T-helper 17 cell (primary cell): Measurements from ENCODE around the gene ASB2. TPM values are rescaled to one million over a fixed set of nuclear protein-coding genes. Genes with fewer than 3 reads are reported as not detected.

Experiments used
- ATAC-seq: fragments of 150-1000 bp; cut with Tn5 transposase; 2 replicates; pipeline ENCODE4 v1.10.0; 2021; ENCODE audit warnings: mild to moderate bottlenecking, moderate library complexity
- DNase-seq, 3 donors: peaks; one replicate each; pipeline versions ENCODE4 v3.0.0 to v3.0.0-alpha.2; 2020 to 2021
- H3K9me3 ChIP-seq: one replicate; pipeline ENCODE4 v1.7.0; 2013; ENCODE audit warnings: low read length, mild to moderate bottlenecking; ENCODE audit not compliant: control insufficient read depth, poor library complexity, severe bottlenecking
- H3K27ac Mint-ChIP-seq: one replicate; pipeline ENCODE4 v1.8.0; 2022; ENCODE audit warnings: mild to moderate bottlenecking, moderate library complexity, mixed read lengths
- H3K27me3 Mint-ChIP-seq: one replicate; pipeline ENCODE4 v1.8.0; 2022; ENCODE audit warnings: mixed read lengths
- H3K36me3 Mint-ChIP-seq: one replicate; pipeline ENCODE4 v1.8.0; 2022; ENCODE audit warnings: low read depth, mixed read lengths
- H3K4me1 Mint-ChIP-seq: one replicate; pipeline ENCODE4 v1.8.0; 2022; ENCODE audit warnings: mild to moderate bottlenecking, mixed read lengths
- H3K4me3 Mint-ChIP-seq: one replicate; pipeline ENCODE4 v1.8.0; 2022; ENCODE audit warnings: mild to moderate bottlenecking, moderate library complexity, mixed read lengths
- total RNA-seq, 4 donors: library from RNA in 2 of 4; stranded (reverse) in 2 of 4; gene quantifications; one replicate each; pipeline ENCODE4 v1.2.3 and lab custom pipeline; 2022 to 2026

Gene ASB2
- total RNA-seq, 2 donors from 2014 or later = 2.3 to 6.5 TPM

DNA sequence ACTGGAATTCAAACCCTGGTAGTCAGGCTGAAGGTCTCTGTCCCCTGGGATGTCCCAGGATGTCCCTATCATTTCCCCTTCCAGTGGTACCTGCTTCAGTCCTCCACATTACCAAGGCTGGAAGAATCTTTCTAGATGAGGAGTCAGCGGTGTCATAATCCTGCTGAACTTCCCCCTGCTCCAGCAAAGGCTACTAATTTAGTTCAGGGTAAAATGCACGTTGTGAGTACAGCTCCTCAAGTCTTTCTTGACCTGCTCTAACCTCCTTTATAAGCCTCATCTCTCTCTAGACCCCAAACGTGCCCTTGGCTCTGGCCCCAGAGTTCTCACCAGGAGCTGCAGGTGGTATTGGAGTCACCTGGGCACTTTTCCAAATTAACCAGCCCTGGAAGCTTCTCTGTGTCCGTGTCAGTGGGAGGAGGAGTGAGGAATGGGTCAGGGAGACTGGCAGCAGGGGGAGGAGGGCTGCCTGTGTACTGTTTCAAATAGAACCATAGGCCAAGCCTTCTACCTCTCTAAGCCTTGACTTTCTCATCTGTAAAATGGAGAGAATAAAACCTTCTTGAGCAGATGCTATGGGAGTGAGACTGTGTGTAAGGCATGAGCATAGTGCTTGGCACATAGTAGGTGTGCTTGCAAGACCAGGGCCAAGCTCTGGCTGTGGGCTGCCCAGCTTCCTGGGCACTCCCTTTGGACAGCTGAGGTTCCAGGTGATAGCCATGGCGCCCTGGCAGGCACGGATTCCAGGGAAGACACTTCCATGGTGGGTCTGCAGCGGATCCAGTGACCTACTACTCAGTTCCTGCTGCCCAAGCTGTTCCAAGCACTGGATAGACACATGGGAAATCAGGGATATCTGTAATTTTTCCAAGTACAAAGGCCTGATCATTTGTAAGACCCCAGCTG lies 24.5 kb downstream of the ASB2 start:
- H3K4me3 Mint-ChIP-seq = no peak overlapping the region
- peaks cover 32% of the 10 kb centered on the region for H3K4me1 Mint-ChIP-seq
- H3K27me3 Mint-ChIP-seq = no peaks in the 10 kb centered on the region
- H3K9me3 ChIP-seq = no peaks in the 10 kb centered on the region
- peak overlapping the region; percentile 62 for H3K27ac Mint-ChIP-seq
- no peak for ATAC-seq
- no peaks in the 10 kb centered on the region for H3K36me3 Mint-ChIP-seq
- DNase-seq = no peak

DNA sequence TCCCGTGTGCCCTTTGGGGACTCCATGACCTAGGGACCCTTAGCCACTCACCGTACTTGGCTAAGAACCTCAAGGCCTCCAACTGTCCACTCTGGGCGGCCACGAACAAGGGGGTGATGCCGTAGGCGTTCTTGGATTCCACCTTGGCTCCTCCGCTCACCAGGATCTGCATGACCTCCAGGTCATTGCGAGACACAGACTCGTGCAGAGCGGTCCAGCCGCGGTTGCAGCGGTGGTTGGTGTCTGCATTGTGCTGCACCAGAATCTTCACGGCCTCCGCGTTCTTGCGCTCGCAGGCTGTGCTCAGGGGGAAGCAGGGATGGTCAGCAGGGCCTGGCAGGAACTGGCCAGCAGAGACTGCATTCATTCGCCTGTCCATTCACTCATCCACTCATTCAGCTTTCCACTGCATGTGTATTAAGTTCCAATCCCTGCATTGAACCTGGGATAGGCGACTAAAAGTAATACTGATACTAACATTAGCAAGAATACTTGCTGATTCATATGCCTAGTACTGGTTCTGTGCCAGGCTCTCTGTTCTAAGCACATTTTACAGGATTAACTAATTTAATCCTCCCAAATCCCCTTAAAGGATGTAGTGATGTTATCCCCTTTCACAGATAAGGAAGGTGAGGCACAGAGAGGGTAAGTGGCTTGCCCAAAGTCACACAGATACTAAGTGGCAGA lies 25.3 kb downstream of the ASB2 start:
- H3K27ac Mint-ChIP-seq = peak overlapping the region; percentile 9

DNA sequence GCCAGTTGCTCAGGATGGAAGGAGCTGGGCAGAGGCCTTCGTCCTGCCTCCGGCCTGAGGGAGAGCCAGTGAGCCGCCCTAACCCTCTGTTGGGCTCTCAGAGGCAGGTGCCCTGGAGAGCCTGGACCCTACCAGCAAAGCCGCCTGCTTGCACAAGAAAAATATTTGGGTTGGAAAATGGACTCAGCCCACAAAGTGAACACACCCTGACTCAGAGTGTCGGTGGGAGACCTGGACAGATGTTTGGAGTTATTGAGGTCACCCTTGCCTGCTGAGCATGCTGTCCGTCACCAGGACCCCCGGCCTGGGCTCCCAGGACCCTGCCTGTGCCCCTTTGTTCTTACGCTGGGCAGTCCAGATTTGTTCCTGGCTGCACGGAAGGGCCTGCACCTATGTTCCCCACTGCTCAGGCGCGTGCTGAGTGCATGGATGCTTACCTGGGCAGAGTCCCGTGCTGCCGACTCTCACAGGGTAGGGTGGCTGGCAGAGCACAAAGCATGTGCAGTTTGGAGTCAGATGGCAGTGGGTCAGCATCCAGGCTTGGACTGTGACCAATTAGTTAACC lies 26.8 kb downstream of the ASB2 start:
- no peak overlapping the region for H3K27ac Mint-ChIP-seq
- no peaks in the 10 kb centered on the region for H3K9me3 ChIP-seq
- no peak overlapping the region for H3K4me3 Mint-ChIP-seq
- H3K36me3 Mint-ChIP-seq = no peaks in the 10 kb centered on the region
- ATAC-seq (no peak), DNase-seq (no peak)
- peaks cover 10% of the 10 kb centered on the region for H3K4me1 Mint-ChIP-seq
- no peaks in the 10 kb centered on the region for H3K27me3 Mint-ChIP-seq

More for the DNA sequence above, 25.3 kb downstream of the ASB2 start:
- peaks cover 25% of the 10 kb centered on the region for H3K4me1 Mint-ChIP-seq
- DNase-seq = no peak
- no peaks in the 10 kb centered on the region for H3K9me3 ChIP-seq
- no peaks in the 10 kb centered on the region for H3K27me3 Mint-ChIP-seq
- H3K4me3 Mint-ChIP-seq = no peak overlapping the region
- no peak for ATAC-seq
- no peaks in the 10 kb centered on the region for H3K36me3 Mint-ChIP-seq

DNA sequence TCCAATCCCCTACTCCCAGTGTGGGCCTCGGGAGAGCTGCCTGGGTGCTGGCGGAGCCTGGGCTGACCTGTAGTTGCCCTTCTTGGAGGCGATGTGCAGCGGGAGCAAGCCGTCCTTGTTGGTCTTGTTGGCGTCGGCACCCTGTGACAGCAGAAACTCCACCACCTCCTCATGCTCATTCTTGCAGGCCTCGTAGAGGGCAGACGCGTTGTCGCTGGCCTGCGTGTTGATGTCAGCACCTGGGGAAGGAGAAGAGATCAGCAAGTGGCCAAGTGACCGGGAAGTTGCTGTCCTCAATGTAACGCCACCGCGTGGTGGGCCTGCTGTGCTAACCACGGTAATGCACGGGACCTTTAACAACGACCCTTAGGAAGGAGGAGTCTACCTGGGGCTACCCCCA lies 29.1 kb downstream of the ASB2 start:
- Mint-ChIP-seq H3K36me3 (no peaks in the 10 kb centered on the region), H3K4me3 (no peak overlapping the region), H3K27me3 (no peaks in the 10 kb centered on the region), H3K4me1 (no peaks in the 10 kb centered on the region), H3K27ac (no peak overlapping the region)
- H3K9me3 ChIP-seq = no peaks in the 10 kb centered on the region
- DNase-seq (no peak), ATAC-seq (no peak)

DNA sequence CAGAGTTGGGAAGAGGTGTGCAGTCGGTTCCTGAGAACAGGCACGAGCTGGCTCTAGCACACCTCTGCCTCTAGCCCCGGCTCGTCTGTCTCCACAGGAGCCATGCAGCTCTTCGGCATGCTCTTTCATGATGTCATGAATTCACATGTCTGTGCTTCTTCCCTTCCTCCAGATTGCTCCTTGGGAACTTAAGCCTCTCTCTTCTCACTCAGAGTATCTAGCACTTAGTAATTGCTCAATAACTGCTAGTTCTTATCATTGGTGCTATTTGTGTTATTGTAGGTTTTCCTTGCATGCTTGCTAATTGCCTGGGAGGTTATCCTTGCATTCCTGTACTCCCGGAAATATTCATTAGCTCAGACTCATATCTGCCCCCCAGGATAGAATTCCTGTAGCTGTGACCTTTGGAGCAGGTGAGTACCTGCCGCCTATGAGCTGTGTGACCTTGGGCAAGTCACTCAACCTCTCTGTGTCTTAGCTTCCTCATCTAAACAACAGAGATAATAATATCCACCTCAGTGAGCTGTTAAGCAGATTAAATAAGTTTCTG lies 29.8 kb downstream of the ASB2 start:
- H3K36me3 Mint-ChIP-seq = no peaks in the 10 kb centered on the region
- H3K9me3 ChIP-seq = no peaks in the 10 kb centered on the region
- no peak overlapping the region for H3K4me3 Mint-ChIP-seq
- no peak for DNase-seq
- no peak overlapping the region for H3K27ac Mint-ChIP-seq
- no peak for ATAC-seq
- no peaks in the 10 kb centered on the region for H3K27me3 Mint-ChIP-seq
- H3K4me1 Mint-ChIP-seq = no peaks in the 10 kb centered on the region

DNA sequence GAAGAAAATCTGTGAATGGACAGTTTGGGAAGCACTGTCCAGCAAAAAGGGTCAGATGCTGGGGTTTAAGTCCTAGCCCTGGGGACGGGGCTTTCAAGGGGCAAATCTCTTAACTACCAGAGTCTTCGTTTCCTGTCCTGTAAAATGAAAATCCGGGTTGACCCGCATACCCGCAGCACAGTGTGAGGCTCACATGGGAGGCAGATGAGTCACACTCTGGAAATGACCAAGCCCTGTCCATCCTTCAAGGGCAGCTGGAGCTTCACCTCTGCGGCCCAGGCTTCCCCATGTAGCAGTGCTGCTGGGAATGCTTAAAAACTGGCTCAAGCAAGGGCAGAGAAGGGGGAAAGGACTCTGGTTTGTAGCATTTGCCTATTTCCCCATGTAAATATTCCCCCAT lies 30.3 kb downstream of the ASB2 start:
- H3K4me1 Mint-ChIP-seq = no peaks in the 10 kb centered on the region

DNA sequence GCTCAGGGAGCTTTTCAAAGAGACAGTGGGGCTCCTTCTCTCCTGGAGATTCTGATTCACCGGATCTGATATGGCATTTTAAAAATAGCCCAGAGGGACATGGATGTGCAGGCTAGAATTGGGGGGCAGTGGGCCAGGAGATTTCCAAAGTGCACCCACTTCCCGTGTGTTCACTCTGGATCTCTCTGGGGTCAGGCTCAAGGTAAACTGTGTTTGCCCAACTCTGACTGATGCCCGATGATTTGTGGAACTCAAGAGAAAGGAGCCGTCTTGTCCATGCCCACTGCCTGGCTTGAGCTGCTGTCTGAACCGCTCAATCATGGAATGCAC lies 31.3 kb downstream of the ASB2 start:
- Mint-ChIP-seq H3K27me3 (no peaks in the 10 kb centered on the region), H3K36me3 (peaks cover 3% of the 10 kb centered on the region), H3K4me3 (no peak overlapping the region), H3K27ac (no peak overlapping the region), H3K4me1 (peaks cover 4% of the 10 kb centered on the region)
- H3K9me3 ChIP-seq = no peaks in the 10 kb centered on the region
- DNase-seq = no peak
- ATAC-seq = no peak

More for the DNA sequence above, 30.3 kb downstream of the ASB2 start:
- no peaks in the 10 kb centered on the region for H3K36me3 Mint-ChIP-seq
- H3K27ac Mint-ChIP-seq = no peak overlapping the region
- no peak for ATAC-seq
- H3K9me3 ChIP-seq = no peaks in the 10 kb centered on the region
- DNase-seq = no peak
- H3K27me3 Mint-ChIP-seq = no peaks in the 10 kb centered on the region
- H3K4me3 Mint-ChIP-seq = no peak overlapping the region

DNA sequence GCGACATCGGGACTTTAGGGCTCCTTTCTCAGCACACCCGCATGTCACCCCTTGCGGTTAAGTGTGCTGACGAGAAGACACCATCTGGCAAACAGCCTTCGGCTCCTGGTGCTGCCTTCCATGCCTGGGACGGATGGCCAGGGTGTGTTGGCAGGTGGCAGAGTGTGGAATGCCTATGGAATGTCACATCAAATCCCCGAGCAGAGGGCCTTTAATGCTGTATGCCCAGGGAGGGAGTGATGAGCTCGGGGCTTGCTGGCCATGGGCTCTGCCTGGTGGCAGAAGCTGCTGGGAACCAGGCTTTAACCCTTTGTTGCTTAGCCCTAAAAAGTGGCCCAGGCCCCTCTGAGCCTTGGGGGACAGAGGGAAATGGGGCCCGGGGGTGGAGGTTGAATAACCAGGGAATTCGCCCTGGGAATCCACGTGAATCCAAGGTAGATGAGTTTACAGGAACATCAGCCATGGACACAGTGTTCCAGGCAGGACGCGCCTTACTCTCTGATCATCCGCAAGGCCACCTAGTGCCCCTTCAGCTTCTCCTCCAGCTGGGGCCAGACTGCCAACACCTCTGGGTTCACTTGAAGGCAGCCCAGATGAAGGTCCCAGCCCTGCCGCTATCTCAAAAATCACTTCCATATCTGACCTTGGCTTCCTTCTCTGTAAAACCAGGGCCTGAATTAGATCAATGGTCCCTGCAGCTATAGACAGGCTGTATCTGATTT lies 31.9 kb downstream of the ASB2 start:
- Mint-ChIP-seq H3K4me3 (no peak overlapping the region), H3K4me1 (peaks cover 8% of the 10 kb centered on the region), H3K27me3 (no peaks in the 10 kb centered on the region), H3K36me3 (peaks cover 3% of the 10 kb centered on the region), H3K27ac (peak overlapping the region; percentile 66)
- no peak for DNase-seq
- ATAC-seq = no peak
- H3K9me3 ChIP-seq = no peaks in the 10 kb centered on the region

DNA sequence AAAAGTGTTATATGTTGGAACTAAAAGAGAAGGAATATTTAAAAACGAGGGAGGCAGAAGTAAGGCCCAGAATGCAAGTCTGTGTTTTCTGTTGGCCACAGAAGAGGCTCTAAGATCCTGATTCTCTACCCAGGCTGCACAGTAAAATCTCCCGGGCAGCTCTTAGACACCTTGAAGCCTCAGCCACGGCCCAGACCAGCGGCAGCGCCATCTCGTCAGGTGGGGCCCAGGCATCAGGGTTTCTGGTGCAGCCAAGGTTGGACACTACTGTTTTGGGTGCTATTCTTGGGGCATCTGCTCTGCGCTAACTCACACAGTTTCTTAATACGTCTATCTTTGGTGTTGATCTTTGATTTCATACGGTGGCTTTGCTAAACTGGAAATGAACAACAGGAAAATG lies 32.4 kb downstream of the ASB2 start:
- Mint-ChIP-seq H3K4me1 (peaks cover 8% of the 10 kb centered on the region), H3K27ac (peak overlapping the region; percentile 66), H3K36me3 (peaks cover 3% of the 10 kb centered on the region), H3K4me3 (no peak overlapping the region), H3K27me3 (no peaks in the 10 kb centered on the region)
- ATAC-seq (no peak), DNase-seq (no peak)
- no peaks in the 10 kb centered on the region for H3K9me3 ChIP-seq

DNA sequence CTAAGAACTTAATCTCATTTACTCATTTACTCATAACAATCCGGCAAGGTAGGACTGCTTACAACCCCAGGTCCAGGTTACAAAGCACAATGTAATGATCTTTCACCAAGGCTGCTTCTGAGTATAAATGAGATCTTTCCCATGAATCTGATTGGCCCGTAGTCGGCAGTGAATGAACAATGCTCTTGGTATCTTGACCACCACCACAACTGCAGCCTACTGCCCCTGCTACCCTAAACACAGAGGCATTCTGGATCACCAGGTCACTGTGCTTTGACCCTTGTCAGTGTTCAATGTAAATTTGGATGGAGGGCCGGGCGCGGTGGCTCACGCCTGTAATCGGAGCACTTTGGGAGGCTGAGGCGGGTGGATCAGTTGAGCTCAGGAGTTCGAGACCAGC lies 33.3 kb downstream of the ASB2 start:
- Mint-ChIP-seq H3K4me3 (no peak overlapping the region), H3K27ac (peak overlapping the region; percentile 66)
- no peak for ATAC-seq

DNA sequence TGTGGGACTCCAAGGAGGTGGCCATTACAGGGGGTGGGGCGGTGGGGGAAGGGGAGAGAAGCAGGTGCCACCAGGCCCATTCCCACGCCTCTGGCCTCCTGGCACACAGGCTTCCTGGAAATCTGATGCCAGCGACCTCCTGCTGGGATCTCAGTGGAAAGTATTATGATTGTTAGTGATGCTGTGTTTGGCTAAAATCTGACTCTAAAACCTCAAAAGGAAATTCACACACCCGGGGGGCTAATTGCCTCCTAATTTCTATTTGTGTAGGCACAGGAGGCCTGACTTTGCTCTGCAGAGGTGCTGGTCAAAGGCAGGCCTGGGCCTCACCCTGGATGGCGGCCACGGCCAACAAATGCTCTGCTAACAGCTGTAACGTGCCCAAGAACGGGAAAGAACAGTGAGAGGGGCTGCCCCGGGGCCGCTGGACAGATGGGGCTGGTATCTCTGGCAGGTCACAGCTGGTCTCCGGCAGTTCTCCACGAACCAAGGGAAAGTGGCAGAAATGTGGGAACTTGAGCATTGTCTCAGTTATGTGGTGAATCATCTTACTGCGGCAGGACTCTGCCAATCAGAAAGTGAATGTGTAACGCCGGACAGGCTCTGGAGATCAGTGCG lies 35.0 kb downstream of the ASB2 start:
- ATAC-seq = no peak
- no peaks in the 10 kb centered on the region for H3K9me3 ChIP-seq
- Mint-ChIP-seq H3K4me1 (peaks cover 8% of the 10 kb centered on the region), H3K36me3 (peaks cover 3% of the 10 kb centered on the region), H3K27ac (no peak overlapping the region), H3K27me3 (no peaks in the 10 kb centered on the region), H3K4me3 (no peak overlapping the region)
- no peak for DNase-seq

More for the DNA sequence above, 33.3 kb downstream of the ASB2 start:
- no peak for DNase-seq
- peaks cover 8% of the 10 kb centered on the region for H3K4me1 Mint-ChIP-seq
- peaks cover 3% of the 10 kb centered on the region for H3K36me3 Mint-ChIP-seq
- H3K9me3 ChIP-seq = no peaks in the 10 kb centered on the region
- H3K27me3 Mint-ChIP-seq = no peaks in the 10 kb centered on the region

DNA sequence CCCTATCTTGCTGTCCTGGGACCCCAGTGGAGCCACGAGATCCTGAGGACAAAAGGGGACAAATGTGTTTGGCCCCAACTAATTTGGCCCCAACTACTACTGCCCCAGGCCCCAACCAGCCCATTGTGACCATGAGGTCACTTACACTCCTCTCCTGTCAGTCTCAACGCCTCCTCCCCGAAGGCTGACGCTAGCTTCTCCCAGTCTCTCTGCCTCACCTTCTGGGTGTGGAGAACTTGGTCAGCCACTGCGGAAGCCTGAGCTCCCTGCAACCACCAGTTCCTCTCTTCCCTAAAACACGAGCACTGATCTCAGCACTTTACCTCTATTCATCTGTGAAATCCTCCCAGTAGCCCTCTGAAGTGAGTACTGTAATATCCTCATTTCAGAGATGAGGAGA lies 35.9 kb downstream of the ASB2 start:
- peak overlapping the region; percentile 14 for H3K27ac Mint-ChIP-seq
- ATAC-seq = no peak
- H3K27me3 Mint-ChIP-seq = no peaks in the 10 kb centered on the region
- H3K9me3 ChIP-seq = no peaks in the 10 kb centered on the region
- no peak for DNase-seq
- H3K4me1 Mint-ChIP-seq = peaks cover 8% of the 10 kb centered on the region
- H3K4me3 Mint-ChIP-seq = peak overlapping the region; percentile 7
- peaks cover 3% of the 10 kb centered on the region for H3K36me3 Mint-ChIP-seq
